MM.1S (cell line): ENCODE measurements around the gene RTKN.

Experiments
- DNase-seq: peaks from one replicate; pipeline ENCODE4 v3.0.0-alpha.2; 2015
- H2AFZ ChIP-seq: fragments of 300-600 bp; sonication (generic); 2 replicates; pipeline ENCODE4 v1.6.0; 2016; ENCODE audit warnings: antibody characterized with exemption, low read length
- H3F3A ChIP-seq: fragments of 300-600 bp; sonication (generic); 2 replicates; pipeline ENCODE4 v1.6.1; 2016; ENCODE audit warnings: mild to moderate bottlenecking, antibody characterized with exemption, low read length, moderate library complexity, mixed read lengths; ENCODE audit not compliant: insufficient read depth
- H3K27ac ChIP-seq: fragments of 300-600 bp; sonication (generic); 2 replicates; pipeline ENCODE4 v1.5.1; 2016; ENCODE audit warnings: mild to moderate bottlenecking, low read length
- H3K27me3 ChIP-seq: fragments of 300-600 bp; sonication (generic); replicated peaks from 2 replicates; pipeline ENCODE4 v1.6.0; 2016; ENCODE audit warnings: low read length; ENCODE audit not compliant: insufficient read depth
- H3K36me3 ChIP-seq: fragments of 300-600 bp; sonication (generic); replicated peaks from 2 replicates; pipeline ENCODE4 v1.6.1; 2016; ENCODE audit warnings: mild to moderate bottlenecking, low read length, mixed read lengths; ENCODE audit not compliant: insufficient read depth
- H3K4me1 ChIP-seq: fragments of 300-600 bp; sonication (generic); 2 replicates; pipeline ENCODE4 v1.6.1; 2016; ENCODE audit warnings: low read length, mixed read lengths
- H3K4me2 ChIP-seq: fragments of 300-600 bp; sonication (generic); 2 replicates; pipeline ENCODE4 v1.6.0; 2016; ENCODE audit warnings: low read depth, low read length
- H3K4me3 ChIP-seq: fragments of 300-600 bp; sonication (generic); 2 replicates; pipeline ENCODE4 v1.5.1; 2016; ENCODE audit warnings: low read length, mixed read lengths
- H3K79me2 ChIP-seq: fragments of 300-600 bp; sonication (generic); 2 replicates; pipeline ENCODE4 v1.6.1; 2016; ENCODE audit warnings: mixed run types, low read length, mixed read lengths
- H3K9ac ChIP-seq: fragments of 300-600 bp; sonication (generic); 2 replicates; pipeline ENCODE4 v1.6.1; 2016; ENCODE audit warnings: low read length, mixed read lengths
- H3K9me2 ChIP-seq: fragments of 300-600 bp; sonication (generic); replicated peaks from 2 replicates; pipeline ENCODE4 v1.6.1; 2016; ENCODE audit warnings: mild to moderate bottlenecking, low read length, mixed read lengths; ENCODE audit not compliant: insufficient read depth
- H3K9me3 ChIP-seq: fragments of 300-600 bp; sonication (generic); replicated peaks from 2 replicates; pipeline ENCODE4 v1.6.1; 2016; ENCODE audit warnings: mild to moderate bottlenecking, low read length, mixed read lengths; ENCODE audit not compliant: insufficient read depth
- H4K20me1 ChIP-seq: fragments of 300-600 bp; sonication (generic); 2 replicates; pipeline ENCODE4 v1.6.1; 2016; ENCODE audit warnings: mild to moderate bottlenecking, low read length, moderate library complexity, mixed read lengths; ENCODE audit not compliant: insufficient read depth
- EZH2 ChIP-seq: fragments of 300-600 bp; sonication (generic); optimal IDR thresholded peaks from 2 replicates; pipeline ENCODE3; 2017; ENCODE audit warnings: low read depth, mild to moderate bottlenecking, antibody characterized with exemption, low read length, mixed read lengths
- EZH2phosphoT487 ChIP-seq: fragments of 300-600 bp; sonication (generic); IDR thresholded peaks from 2 replicates; pipeline ENCODE4 v1.6.1; 2018; ENCODE audit warnings: antibody characterized with exemption, low read length
- TF ChIP-seq, protein P1 (sequence below): fragments of 300-600 bp; sonication (generic); IDR thresholded peaks from 2 replicates; pipeline ENCODE4 v1.5.1; 2016; ENCODE audit warnings: antibody characterized with exemption, low read length, mixed read lengths

RTKN gene

DNA sequence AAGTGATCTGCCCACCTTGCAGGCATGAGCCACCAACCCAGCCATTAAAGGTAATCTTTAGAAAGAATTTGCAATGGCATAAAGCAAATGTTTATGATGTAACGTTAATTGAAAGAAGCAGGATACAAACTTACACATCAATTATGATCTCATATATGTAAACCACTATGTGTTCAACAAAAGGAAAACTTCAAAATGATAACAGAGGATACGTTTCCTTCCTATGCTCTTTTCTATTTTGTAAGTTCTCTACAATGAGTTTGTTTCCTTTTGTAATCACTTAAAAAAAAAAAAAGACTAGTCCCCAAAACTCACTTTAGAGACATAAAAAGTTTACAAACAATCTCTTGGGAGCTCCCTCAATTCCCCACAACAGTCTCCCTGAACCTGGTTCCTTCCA is 21.7 kb downstream of the RTKN start:
- no peaks in the 10 kb centered on the region for H3K27me3 ChIP-seq
- peaks cover 8% of the 10 kb centered on the region; the same call in 1 of the 2 replicates for H3F3A ChIP-seq
- no peak for DNase-seq
- no peaks in the 10 kb centered on the region for H4K20me1 ChIP-seq
- no peak for TF ChIP-seq EZH2phosphoT487
- TF ChIP-seq, protein P1, sequence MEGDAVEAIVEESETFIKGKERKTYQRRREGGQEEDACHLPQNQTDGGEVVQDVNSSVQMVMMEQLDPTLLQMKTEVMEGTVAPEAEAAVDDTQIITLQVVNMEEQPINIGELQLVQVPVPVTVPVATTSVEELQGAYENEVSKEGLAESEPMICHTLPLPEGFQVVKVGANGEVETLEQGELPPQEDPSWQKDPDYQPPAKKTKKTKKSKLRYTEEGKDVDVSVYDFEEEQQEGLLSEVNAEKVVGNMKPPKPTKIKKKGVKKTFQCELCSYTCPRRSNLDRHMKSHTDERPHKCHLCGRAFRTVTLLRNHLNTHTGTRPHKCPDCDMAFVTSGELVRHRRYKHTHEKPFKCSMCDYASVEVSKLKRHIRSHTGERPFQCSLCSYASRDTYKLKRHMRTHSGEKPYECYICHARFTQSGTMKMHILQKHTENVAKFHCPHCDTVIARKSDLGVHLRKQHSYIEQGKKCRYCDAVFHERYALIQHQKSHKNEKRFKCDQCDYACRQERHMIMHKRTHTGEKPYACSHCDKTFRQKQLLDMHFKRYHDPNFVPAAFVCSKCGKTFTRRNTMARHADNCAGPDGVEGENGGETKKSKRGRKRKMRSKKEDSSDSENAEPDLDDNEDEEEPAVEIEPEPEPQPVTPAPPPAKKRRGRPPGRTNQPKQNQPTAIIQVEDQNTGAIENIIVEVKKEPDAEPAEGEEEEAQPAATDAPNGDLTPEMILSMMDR = no peak
- TF ChIP-seq EZH2 = no peak
- H3K9ac ChIP-seq = no peak overlapping the region
- H3K36me3 ChIP-seq = no peaks in the 10 kb centered on the region
- no peak overlapping the region for H3K4me3 ChIP-seq
- H3K79me2 ChIP-seq = no peaks in the 10 kb centered on the region
- H3K4me2 ChIP-seq = no peak overlapping the region
- H3K4me1 ChIP-seq = peaks cover 16% of the 10 kb centered on the region
- no peaks in the 10 kb centered on the region for H3K9me2 ChIP-seq
- no peak overlapping the region for H2AFZ ChIP-seq
- H3K27ac ChIP-seq = no peak overlapping the region; the same call in 1 of the 2 replicates
- no peaks in the 10 kb centered on the region for H3K9me3 ChIP-seq

- Histone ChIP-seq H3F3A (peaks cover 8% of the 10 kb centered on the region; the same call in 1 of the 2 replicates), H3K79me2 (no peaks in the 10 kb centered on the region), H3K4me2 (peak overlapping the region; percentile 33; the same call in 1 of the 2 replicates), H3K9ac (no peak overlapping the region), H3K27me3 (no peaks in the 10 kb centered on the region), H3K4me1 (peaks cover 16% of the 10 kb centered on the region), H3K4me3 (no peak overlapping the region), H3K9me2 (no peaks in the 10 kb centered on the region), H3K27ac (peak overlapping the region; percentile 13; the same call in 1 of the 2 replicates), H3K36me3 (no peaks in the 10 kb centered on the region), H2AFZ (no peak overlapping the region), H4K20me1 (no peaks in the 10 kb centered on the region), H3K9me3 (no peaks in the 10 kb centered on the region)
- no peak for DNase-seq
- TF ChIP-seq EZH2phosphoT487 (no peak), EZH2 (no peak)
- TF ChIP-seq, protein P1 = no peak
Observed at GRCh38 chr2:74419345-74419744, 22.4 kb downstream of the RTKN start.

DNA sequence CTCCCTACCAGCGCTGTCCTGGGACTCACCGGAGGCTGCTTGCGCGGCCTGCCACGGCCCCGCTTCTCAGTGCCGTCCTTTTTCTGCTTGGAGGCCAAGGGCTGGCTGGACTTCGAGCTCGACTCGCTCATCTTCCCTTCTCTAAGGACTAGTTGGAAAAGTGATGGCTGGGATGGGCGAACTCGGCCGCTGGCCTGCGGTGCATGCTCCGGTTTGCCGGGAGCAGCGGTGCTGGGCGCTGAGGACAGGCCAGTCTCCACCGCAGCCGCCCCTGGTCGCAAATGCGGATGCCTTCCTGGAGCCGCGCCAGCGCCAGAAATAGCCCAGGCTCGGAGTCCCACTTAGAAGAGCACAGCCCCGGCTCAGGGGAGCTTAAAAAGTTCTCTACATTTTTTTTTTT is 23.4 kb downstream of the RTKN start:
- DNase-seq = no peak
- TF ChIP-seq EZH2phosphoT487 (no peak), EZH2 (no peak)
- TF ChIP-seq, protein P1 = no peak
- peaks cover 16% of the 10 kb centered on the region for H3K4me1 ChIP-seq
- H3K9me3 ChIP-seq = no peaks in the 10 kb centered on the region
- no peaks in the 10 kb centered on the region for H3K79me2 ChIP-seq
- H3K27me3 ChIP-seq = no peaks in the 10 kb centered on the region
- no peaks in the 10 kb centered on the region for H3K9me2 ChIP-seq
- no peak overlapping the region for H3K4me3 ChIP-seq
- no peak overlapping the region for H3K4me2 ChIP-seq
- peaks cover 8% of the 10 kb centered on the region; the same call in 1 of the 2 replicates for H3F3A ChIP-seq
- H2AFZ ChIP-seq = no peak overlapping the region
- H4K20me1 ChIP-seq = no peaks in the 10 kb centered on the region
- no peak overlapping the region for H3K9ac ChIP-seq
- H3K27ac ChIP-seq = no peak overlapping the region
- no peaks in the 10 kb centered on the region for H3K36me3 ChIP-seq
